ENCODE results near the gene KYAT1.
"Not testable (repeated sequence)": the region's sequence is repeated elsewhere in the genome, so short reads cannot be mapped to it uniquely, and the experiment has no call there.

KYAT1 gene

DNA sequence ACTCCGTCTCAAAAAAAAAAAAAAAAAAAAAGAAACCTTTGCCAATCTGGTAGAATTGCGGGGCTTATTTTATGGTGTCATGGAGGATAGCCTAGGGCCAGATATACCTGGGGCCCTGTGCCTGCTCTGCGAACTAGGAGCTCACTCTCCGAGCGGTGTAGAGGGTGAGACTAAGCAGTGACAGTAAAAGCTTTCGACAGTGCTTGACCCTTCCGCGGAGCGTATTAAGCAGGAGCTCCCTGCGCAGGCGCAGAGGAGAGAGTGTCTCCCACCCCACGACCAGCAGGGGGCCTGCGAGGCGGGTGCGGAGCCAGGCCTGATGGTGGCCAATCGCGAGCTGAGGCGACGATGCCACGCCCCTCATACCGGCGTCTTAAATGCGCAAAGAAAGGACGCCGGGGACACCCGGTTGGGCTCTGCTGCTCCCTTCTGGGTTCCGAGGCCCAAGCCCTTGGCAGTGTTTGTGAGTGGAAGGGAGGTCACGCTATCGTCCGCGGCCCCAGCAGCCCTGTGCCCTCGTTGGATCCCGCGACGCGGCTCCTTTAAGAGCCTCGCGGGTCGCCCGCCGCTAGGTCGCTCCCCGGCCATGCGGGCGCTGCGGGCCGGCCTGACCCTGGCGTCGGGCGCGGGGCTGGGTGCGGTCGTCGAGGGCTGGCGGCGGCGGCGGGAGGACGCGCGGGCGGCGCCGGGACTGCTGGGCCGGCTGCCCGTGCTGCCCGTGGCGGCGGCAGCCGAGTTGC is 63.5 kb downstream of the KYAT1 start, which contains the start of gene ENDOG:
Gene ENDOG (plus strand): TSS at position 402 of the 740 bp plus-strand sequence. CDS start 185 bp downstream, at position 587.
- peak; percentile 98 for DNase-seq (ENCODE audit: low spot score)

DNA sequence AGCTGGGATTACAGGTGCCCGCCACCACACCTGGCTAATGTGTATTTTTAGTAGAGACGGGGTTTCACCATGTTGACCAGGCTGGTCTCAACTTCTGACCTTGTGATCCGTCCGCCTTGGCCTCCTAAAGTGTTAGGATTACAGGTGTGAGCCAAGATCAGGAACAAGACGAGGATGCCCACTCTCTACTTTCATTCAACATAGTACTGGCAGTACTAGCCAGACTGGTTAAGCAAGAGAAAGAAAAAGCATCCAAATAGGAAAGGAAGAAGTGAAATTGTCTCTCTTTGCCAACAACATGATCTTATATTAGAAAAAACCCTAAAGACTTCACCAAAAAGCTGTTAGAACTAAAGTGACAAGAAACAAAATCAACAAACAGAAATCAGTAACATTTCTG is 70.9 kb downstream of the KYAT1 start:
- no peak for DNase-seq (ENCODE audit: low spot score)

- no peak for DNase-seq (ENCODE audit: low spot score)
These were observed 71.9 kb downstream of the KYAT1 start for GRCh38 chr9:128809831-128810230.

- no peak for DNase-seq (ENCODE audit: low spot score)
These were observed 72.6 kb downstream of the KYAT1 start for GRCh38 chr9:128809036-128809599.

DNA sequence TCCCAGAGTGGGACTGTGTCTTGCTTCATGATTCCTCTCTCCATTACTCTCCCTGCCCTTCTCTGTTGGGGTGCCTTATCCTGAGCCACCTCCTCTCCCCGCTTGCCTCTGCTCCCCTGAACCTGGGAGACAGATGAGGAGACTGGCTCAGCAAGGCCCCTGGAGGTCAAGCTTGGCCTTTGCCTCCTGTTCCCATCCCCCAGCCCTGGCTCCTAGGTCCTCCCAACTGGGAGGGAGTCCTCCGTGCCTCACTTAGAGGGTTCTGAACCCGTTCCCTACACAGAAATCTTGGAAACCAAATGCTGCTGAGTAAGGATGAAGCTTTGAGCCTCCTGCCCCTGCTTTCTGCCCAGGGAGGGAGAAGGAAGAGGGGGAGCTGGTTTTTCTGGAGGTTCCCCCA is 73.2 kb downstream of the KYAT1 start:
- no peak for DNase-seq (ENCODE audit: low spot score)

DNA sequence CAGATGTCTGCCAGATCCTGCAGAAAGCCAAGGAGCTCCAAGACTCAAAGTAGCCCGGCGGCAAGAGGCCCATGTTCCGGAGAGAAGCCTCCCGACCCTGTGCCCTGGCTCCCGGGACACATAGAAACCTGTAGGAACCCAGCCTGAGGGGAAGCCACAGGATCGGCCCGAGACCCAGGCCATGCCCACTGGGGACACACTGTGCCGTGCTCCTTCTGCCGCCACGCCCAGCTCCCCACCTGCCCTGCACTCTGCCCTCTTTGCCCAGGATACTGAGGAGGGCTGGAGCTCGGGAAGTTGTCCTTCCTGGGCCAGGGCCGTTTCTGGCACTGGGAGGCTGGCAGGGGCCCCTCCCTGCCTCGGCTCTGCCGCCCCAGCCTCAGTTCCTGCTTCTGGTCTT is 73.9 kb downstream of the KYAT1 start:
- no peak for DNase-seq (ENCODE audit: low spot score)

GRCh38 chr9:128805661-128806060 is 76.1 kb downstream of the KYAT1 start:
- DNase-seq (ENCODE audit: low spot score), result no peak

- DNase-seq (ENCODE audit: low spot score), result no peak
These were observed 79.3 kb downstream of the KYAT1 start for GRCh38 chr9:128802482-128802881.

DNA sequence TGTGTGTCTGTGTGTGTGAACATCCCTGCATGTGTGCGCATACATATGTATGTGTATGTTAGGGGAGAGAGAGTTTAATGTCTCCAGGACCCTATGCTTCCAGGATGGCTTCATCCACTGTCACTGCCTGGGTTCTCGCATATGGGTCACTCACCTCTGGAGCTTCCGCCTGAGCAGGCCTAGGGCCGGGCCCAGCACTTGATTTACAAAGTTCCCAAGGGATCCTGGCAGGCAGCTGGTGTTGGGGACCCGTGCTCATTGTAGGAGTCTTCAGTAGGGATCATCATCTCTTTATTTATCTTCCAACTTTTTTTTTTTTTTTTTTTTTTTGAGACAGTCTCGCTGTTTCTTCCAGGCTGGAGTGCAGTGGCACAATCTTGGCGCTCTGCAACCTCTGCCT is 81.7 kb downstream of the KYAT1 start:
- DNase-seq (ENCODE audit: low spot score), result no peak

- no peak for DNase-seq (ENCODE audit: low spot score)
These were observed 82.9 kb downstream of the KYAT1 start for GRCh38 chr9:128798896-128799295.

DNA sequence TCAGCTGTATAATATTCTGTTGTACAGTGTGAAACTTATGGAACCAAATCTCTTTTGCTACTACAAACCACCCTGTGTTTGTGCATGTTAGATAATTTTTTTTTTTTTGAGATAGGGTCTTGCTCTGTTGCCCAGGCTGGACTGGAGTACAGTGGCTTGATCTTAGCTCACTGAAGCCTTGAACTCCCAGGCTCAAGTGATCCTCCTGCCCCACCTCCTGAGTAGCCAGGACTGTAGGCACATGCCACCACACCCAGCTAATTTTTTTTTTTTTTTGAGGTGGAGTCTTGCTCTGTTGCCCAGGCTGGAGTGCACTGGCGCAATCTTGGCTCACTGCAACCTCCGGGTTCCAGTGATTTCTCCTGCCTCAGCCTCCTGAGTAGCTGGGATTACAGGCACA is 86.8 kb downstream of the KYAT1 start:
- not testable (repeated sequence) for DNase-seq (ENCODE audit: low spot score)

DNA sequence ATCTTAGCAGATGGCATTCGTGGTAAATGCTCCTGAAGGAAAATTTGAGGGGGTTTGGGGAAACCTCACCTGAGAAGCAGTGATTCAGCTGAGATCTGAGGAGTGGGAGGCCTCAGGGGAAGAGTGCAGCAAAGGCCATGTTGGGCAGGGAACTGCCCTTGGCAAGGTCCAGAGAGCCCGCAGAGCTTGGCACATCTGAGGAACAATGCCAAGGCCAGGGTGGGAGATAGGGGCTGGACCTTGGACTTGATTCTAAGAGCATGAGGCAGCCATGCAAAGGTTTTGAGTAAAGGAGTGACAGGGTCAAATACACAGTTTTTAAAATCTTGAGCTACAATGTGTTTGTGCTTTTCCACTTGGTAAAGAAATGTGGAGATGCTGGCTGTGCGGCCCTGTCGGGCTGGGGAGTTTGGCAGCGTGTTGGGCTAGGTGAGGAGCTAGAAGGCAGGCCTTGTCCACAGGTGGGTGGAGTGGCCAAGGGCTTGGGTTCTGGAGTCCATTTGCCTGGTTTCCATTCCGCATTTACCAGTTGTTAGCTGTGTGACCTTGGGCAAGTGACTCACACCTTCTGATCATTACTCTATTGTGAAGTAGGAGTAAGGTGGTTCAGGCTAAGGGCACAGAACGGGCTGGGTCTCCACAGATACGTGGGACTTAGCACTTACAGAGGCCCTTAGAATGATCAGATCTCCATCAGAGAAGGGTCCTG is 88.6 kb downstream of the KYAT1 start:
- no peak for DNase-seq (ENCODE audit: low spot score)

- no peak for DNase-seq (ENCODE audit: low spot score)
These were observed 89.6 kb downstream of the KYAT1 start for GRCh38 chr9:128792134-128792533.

GRCh38 chr9:128790536-128790935 is 91.2 kb downstream of the KYAT1 start:
- no peak for DNase-seq (ENCODE audit: low spot score)

- DNase-seq (ENCODE audit: low spot score), result no peak
These were observed 93.3 kb downstream of the KYAT1 start for GRCh38 chr9:128788445-128788844.

GRCh38 chr9:128787659-128788058 is 94.1 kb downstream of the KYAT1 start:
- no peak for DNase-seq (ENCODE audit: low spot score)

GRCh38 chr9:128786681-128787601 is 94.8 kb downstream of the KYAT1 start, which contains the start of gene TBC1D13:
TBC1D13 (plus strand) TSS chr9:128787253; CDS start chr9:128787354, 101 bp downstream.
- peak; percentile 96 for DNase-seq (ENCODE audit: low spot score)

GRCh38 chr9:128785427-128785826 is 96.3 kb downstream of the KYAT1 start:
- no peak for DNase-seq (ENCODE audit: low spot score)

All from ecto neural progenitor cell (in vitro differentiated cells).